ENCODE measurements around the gene IMMP2L. TPM values are rescaled to one million over a fixed set of nuclear protein-coding genes. Genes with fewer than 3 reads are reported as not detected.

Gene IMMP2L
- total RNA-seq, 1 experiment from 2014 or later = 8.8 TPM

DNA sequence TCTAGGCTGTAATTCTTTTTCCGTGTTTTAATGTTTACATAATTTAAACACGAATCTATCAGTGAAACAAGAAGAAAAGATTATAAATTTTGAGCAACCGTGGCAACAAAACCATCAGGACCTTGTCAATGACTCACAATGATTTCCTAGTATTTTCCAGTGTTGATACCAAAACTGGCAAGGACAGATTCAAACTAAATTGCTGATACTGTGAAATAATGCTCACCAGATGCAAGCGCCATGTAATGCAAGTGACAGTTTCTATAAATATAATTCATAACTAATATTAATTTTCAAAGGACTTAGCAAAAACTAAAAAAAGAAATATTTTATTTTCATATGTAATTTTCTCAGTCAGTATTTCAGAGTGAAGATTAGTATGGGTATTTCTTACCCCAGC, 267.8 kb downstream of the IMMP2L start:
- intact Hi-C loops (cut with micrococcal nuclease; ENCODE audit: unreplicated experiment) = no loop called here

DNA sequence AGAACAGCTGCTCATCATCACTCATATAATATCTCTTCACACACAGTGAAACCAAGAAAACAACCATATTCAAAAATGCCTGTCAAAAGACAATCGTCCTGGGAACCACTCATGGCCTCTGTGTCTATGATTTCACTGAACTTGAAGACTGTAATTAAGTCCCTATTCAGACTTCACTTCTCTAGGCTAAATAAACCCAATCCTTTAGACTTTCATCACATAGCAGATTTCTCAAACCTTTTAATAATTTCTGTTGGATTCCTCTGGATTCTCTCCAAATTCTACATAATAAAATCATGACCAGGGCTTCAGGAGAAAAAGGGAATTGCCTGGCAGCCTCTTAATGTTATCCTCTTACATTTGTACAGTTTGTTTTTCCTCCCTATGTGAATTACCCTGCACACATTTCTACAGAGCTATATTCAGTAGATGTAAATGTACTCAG, 270.2 kb downstream of the IMMP2L start:
- TF ChIP-seq SIN3A (IDR thresholded peaks at IDR 0.05; ENCODE audit: borderline replicate concordance, insufficient read depth, low read depth, low read length) = no peak
- TF ChIP-seq, protein P1, sequence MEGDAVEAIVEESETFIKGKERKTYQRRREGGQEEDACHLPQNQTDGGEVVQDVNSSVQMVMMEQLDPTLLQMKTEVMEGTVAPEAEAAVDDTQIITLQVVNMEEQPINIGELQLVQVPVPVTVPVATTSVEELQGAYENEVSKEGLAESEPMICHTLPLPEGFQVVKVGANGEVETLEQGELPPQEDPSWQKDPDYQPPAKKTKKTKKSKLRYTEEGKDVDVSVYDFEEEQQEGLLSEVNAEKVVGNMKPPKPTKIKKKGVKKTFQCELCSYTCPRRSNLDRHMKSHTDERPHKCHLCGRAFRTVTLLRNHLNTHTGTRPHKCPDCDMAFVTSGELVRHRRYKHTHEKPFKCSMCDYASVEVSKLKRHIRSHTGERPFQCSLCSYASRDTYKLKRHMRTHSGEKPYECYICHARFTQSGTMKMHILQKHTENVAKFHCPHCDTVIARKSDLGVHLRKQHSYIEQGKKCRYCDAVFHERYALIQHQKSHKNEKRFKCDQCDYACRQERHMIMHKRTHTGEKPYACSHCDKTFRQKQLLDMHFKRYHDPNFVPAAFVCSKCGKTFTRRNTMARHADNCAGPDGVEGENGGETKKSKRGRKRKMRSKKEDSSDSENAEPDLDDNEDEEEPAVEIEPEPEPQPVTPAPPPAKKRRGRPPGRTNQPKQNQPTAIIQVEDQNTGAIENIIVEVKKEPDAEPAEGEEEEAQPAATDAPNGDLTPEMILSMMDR (IDR thresholded peaks at IDR 0.05) = no peak
- no peak for TF ChIP-seq REST (IDR thresholded peaks at IDR 0.05; ENCODE audit: insufficient read depth in 1 of 2, low read depth in 2 of 2, low read length in 1 of 2)
- no peak for TF ChIP-seq POLR2AphosphoS5 (IDR thresholded peaks at IDR 0.05; ENCODE audit: low read depth, low read length)
- no peak for DNase-seq (ENCODE audit: low read depth, low spot score)
- no peaks in the 10 kb centered on the region for H3K9me3 ChIP-seq (ENCODE audit: control insufficient read depth, insufficient read depth, low read depth, low read length)
- no peaks in the 10 kb centered on the region for H3K4me1 ChIP-seq (ENCODE audit: control insufficient read depth, insufficient read depth, low read length)
- no peak for ATAC-seq
- no peaks in the 10 kb centered on the region for H3K27me3 ChIP-seq (ENCODE audit: control insufficient read depth, insufficient read depth, low read length)
- no TSS peak for BruUV-seq (replicated peaks)
- ChIA-PET CTCF (no interaction called here), POLR2A (no interaction called here)
- in situ Hi-C loops (cut with HindIII; ENCODE audit: low pct_unique_long_range_greater_than_20kb, low sequenced_read_pairs) (no loop called here), intact Hi-C loops (cut with micrococcal nuclease; ENCODE audit: unreplicated experiment) (no loop called here)
- no peak overlapping the region for H3K27ac ChIP-seq (ENCODE audit: low read length)
- no peak overlapping the region for H3K4me3 ChIP-seq (ENCODE audit: low read depth in 2 of 2, low read length in 2 of 2)
- no peaks in the 10 kb centered on the region for H3K36me3 ChIP-seq (ENCODE audit: control insufficient read depth, insufficient read depth, low read length)

More for the DNA sequence above, 267.8 kb downstream of the IMMP2L start:
- ChIA-PET POLR2A (no interaction called here), CTCF (no interaction called here)
- Histone ChIP-seq H3K27me3 (ENCODE audit: control insufficient read depth, insufficient read depth, low read length) (no peaks in the 10 kb centered on the region), H3K4me3 (ENCODE audit: low read depth in 2 of 2, low read length in 2 of 2) (no peak overlapping the region), H3K36me3 (ENCODE audit: control insufficient read depth, insufficient read depth, low read length) (no peaks in the 10 kb centered on the region), H3K27ac (ENCODE audit: low read length) (no peak overlapping the region), H3K9me3 (ENCODE audit: control insufficient read depth, insufficient read depth, low read depth, low read length) (no peaks in the 10 kb centered on the region), H3K4me1 (ENCODE audit: control insufficient read depth, insufficient read depth, low read length) (no peaks in the 10 kb centered on the region)
- in situ Hi-C loops (cut with HindIII; ENCODE audit: low pct_unique_long_range_greater_than_20kb, low sequenced_read_pairs) = no loop called here
- ATAC-seq (no peak), DNase-seq (ENCODE audit: low read depth, low spot score) (no peak)
- TF ChIP-seq POLR2AphosphoS5 (IDR thresholded peaks at IDR 0.05; ENCODE audit: low read depth, low read length) (no peak), SIN3A (IDR thresholded peaks at IDR 0.05; ENCODE audit: borderline replicate concordance, insufficient read depth, low read depth, low read length) (no peak), TCF7L2 (IDR thresholded peaks at IDR 0.05; ENCODE audit: low read depth, low read length) (no peak), REST (IDR thresholded peaks at IDR 0.05; ENCODE audit: insufficient read depth in 1 of 2, low read depth in 2 of 2, low read length in 1 of 2) (no peak)
- TF ChIP-seq, protein P1 (IDR thresholded peaks at IDR 0.05) = no peak
- no TSS peak for BruUV-seq (replicated peaks)
